Glutamatergic neuron (in vitro differentiated cells): ENCODE measurements around the gene EOGT. TPM values are rescaled to one million over a fixed set of nuclear protein-coding genes. Genes with fewer than 3 reads are reported as not detected.

ENCODE experiments used
- DNase-seq: peaks from one replicate; pipeline ENCODE4 v3.0.0; 2022
- H3K27ac Mint-ChIP-seq: one replicate; pipeline ENCODE4 v1.8.0; 2020; ENCODE audit warnings: mild to moderate bottlenecking, mixed read lengths, inconsistent platforms; ENCODE audit not compliant: unreplicated experiment
- H3K27me3 Mint-ChIP-seq: one replicate; pipeline ENCODE4 v1.8.0; 2020; ENCODE audit warnings: mild to moderate bottlenecking, moderate library complexity, mixed read lengths, inconsistent platforms; ENCODE audit not compliant: unreplicated experiment
- H3K36me3 Mint-ChIP-seq: one replicate; pipeline ENCODE4 v1.8.0; 2020; ENCODE audit warnings: mild to moderate bottlenecking, mixed read lengths, inconsistent platforms; ENCODE audit not compliant: unreplicated experiment
- H3K4me1 Mint-ChIP-seq: one replicate; pipeline ENCODE4 v1.8.0; 2020; ENCODE audit warnings: mild to moderate bottlenecking, low read depth, mixed read lengths, inconsistent platforms; ENCODE audit not compliant: unreplicated experiment
- H3K4me3 Mint-ChIP-seq: one replicate; pipeline ENCODE4 v1.8.0; 2020; ENCODE audit warnings: mild to moderate bottlenecking, mixed read lengths, inconsistent platforms; ENCODE audit not compliant: unreplicated experiment
- H3K9me3 Mint-ChIP-seq: one replicate; pipeline ENCODE4 v1.8.0; 2020; ENCODE audit warnings: mild to moderate bottlenecking, moderate library complexity, mixed read lengths, inconsistent platforms; ENCODE audit not compliant: unreplicated experiment
- total RNA-seq: library from RNA; stranded (reverse); fragmentation: NEBNext Ultra II Directional; extraction: Animal tissue kit (Norgen Biotek cat#: 25700); gene quantifications from one replicate; pipeline ENCODE4 v1.2.1, GENCODE V29; 2021; ENCODE audit not compliant: unreplicated experiment
- TF ChIP-seq, protein P1 (sequence below): fragments of 200-600 bp; sonication (generic); IDR thresholded peaks from one replicate; pipeline ENCODE4 v1.5.0; 2021; ENCODE audit not compliant: partially characterized antibody, unreplicated experiment

Gene EOGT
- total RNA-seq, 1 donor from 2014 or later, result 17.2 TPM

DNA sequence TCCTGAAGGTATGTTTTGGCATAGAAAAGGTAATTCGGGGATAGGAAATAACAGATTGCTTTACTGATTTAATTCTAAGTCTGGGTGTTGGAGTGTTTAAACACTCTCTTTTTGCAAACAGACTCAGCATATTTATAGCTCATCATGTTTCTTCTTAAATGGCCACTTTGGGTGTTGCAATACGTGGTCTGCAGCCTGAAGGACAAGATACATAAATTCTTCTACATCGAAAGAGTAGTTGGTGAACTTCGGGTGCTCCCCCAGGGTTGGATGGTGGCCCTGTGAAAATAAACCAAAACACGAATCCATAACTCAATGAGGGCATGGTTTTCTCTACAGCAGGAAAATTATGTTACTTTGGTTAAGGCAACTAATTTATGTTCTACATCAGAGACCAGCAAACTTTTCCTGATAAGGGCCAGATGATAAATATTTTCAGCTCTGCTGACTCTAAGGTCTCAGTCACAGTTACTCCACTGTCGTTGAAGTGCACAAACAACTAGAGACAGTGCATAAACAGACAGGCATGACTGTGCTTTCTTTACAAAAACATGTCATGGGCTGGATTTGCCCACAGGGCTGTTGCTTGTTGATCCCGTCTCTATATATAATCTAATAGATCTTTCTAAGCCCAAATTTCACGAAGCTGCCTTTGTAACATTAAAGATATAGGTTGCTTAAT, 35.9 kb downstream of the EOGT start:
- TF ChIP-seq, protein P1, sequence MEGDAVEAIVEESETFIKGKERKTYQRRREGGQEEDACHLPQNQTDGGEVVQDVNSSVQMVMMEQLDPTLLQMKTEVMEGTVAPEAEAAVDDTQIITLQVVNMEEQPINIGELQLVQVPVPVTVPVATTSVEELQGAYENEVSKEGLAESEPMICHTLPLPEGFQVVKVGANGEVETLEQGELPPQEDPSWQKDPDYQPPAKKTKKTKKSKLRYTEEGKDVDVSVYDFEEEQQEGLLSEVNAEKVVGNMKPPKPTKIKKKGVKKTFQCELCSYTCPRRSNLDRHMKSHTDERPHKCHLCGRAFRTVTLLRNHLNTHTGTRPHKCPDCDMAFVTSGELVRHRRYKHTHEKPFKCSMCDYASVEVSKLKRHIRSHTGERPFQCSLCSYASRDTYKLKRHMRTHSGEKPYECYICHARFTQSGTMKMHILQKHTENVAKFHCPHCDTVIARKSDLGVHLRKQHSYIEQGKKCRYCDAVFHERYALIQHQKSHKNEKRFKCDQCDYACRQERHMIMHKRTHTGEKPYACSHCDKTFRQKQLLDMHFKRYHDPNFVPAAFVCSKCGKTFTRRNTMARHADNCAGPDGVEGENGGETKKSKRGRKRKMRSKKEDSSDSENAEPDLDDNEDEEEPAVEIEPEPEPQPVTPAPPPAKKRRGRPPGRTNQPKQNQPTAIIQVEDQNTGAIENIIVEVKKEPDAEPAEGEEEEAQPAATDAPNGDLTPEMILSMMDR, result no peak
- H3K27ac Mint-ChIP-seq, result no peak overlapping the region
- DNase-seq, result no peak

DNA sequence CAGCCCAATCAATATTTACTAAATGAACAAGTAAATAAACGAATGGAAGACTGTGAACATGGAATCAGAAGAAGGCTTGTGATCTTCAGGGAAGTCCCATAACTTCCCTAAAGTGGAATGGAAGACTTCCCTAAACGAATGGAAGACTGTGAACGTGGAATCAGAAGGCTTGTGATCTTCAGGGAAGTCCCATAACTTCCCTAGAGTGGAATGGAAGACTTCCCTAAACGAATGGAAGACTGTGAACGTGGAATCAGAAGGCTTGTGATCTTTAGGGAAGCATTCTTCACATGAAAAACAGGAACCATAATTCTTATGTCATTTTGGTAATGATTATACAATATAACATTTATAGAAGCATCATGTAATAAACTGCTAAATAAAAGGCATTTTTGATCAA, 38.8 kb downstream of the EOGT start:
- H3K27ac Mint-ChIP-seq, result no peak overlapping the region
- H3K4me1 Mint-ChIP-seq, result no peaks in the 10 kb centered on the region
- H3K27me3 Mint-ChIP-seq, result no peaks in the 10 kb centered on the region
- TF ChIP-seq, protein P1, result no peak
- H3K4me3 Mint-ChIP-seq, result no peak overlapping the region
- H3K9me3 Mint-ChIP-seq, result peaks cover 1% of the 10 kb centered on the region
- DNase-seq, result no peak
- H3K36me3 Mint-ChIP-seq, result peaks cover 4% of the 10 kb centered on the region

More for the DNA sequence above, 35.9 kb downstream of the EOGT start:
- no peaks in the 10 kb centered on the region for H3K27me3 Mint-ChIP-seq
- H3K36me3 Mint-ChIP-seq, result peaks cover 4% of the 10 kb centered on the region
- no peaks in the 10 kb centered on the region for H3K4me1 Mint-ChIP-seq
- peaks cover 1% of the 10 kb centered on the region for H3K9me3 Mint-ChIP-seq
- H3K4me3 Mint-ChIP-seq, result no peak overlapping the region

DNA sequence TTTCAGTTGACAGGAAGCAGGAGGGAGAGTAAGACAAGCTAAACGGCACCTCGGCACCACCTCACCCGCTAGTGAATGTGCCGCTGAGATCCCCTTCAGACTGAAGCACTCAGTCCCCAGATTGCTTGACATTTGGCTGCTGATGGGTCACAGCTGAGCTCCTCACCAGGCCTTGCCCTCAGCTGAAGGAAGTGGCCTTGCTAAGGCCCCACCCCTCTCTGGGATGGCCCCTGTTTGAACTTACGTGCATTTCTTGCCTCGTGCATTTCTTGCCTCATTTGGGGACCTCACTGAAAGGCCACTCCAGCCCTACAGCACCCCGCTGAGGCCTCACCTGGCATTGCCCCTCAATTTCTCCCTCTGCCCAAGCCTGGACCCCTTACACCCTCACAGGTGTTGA, 39.8 kb downstream of the EOGT start:
- Mint-ChIP-seq H3K27ac (no peak overlapping the region), H3K4me3 (no peak overlapping the region), H3K36me3 (peaks cover 4% of the 10 kb centered on the region), H3K27me3 (no peaks in the 10 kb centered on the region), H3K4me1 (peaks cover 2% of the 10 kb centered on the region), H3K9me3 (peaks cover 1% of the 10 kb centered on the region)
- DNase-seq, result peak; percentile 17
- TF ChIP-seq, protein P1, result no peak

- Mint-ChIP-seq H3K4me3 (no peak overlapping the region), H3K27me3 (no peaks in the 10 kb centered on the region)
These were observed 41.0 kb downstream of the EOGT start for GRCh38 chr3:68972358-68972979.

GRCh38 chr3:68964694-68965093, 48.8 kb downstream of the EOGT start:
- no peaks in the 10 kb centered on the region for H3K36me3 Mint-ChIP-seq
- peaks cover 2% of the 10 kb centered on the region for H3K27me3 Mint-ChIP-seq
- H3K4me1 Mint-ChIP-seq, result peaks cover 9% of the 10 kb centered on the region
- no peak overlapping the region for H3K4me3 Mint-ChIP-seq
- H3K9me3 Mint-ChIP-seq, result no peaks in the 10 kb centered on the region
- H3K27ac Mint-ChIP-seq, result no peak overlapping the region
- TF ChIP-seq, protein P1, result no peak
- no peak for DNase-seq

More at GRCh38 chr3:68972358-68972979, 41.0 kb downstream of the EOGT start:
- TF ChIP-seq, protein P1, result peak; percentile 76
- peak; percentile 83 for DNase-seq
- H3K27ac Mint-ChIP-seq, result no peak overlapping the region
- H3K36me3 Mint-ChIP-seq, result peaks cover 4% of the 10 kb centered on the region
- peaks cover 7% of the 10 kb centered on the region for H3K4me1 Mint-ChIP-seq
- H3K9me3 Mint-ChIP-seq, result peaks cover 1% of the 10 kb centered on the region
